ENCODE results near the gene PIF1.
A peak's percentile ranks its signal among the peaks of the same experiment; 100 is the strongest.

Gene PIF1

GRCh38 chr15:64847448-64847847 is 22.0 kb upstream of the PIF1 start:
- no peak for TF ChIP-seq CTCF (IDR thresholded peaks at IDR 0.05; ENCODE audit: borderline replicate concordance, insufficient read depth, low read depth, low read length)
- no peak overlapping the region for H3K4me3 ChIP-seq (ENCODE audit: low read depth, low read length)

- no peak for TF ChIP-seq CTCF (IDR thresholded peaks at IDR 0.05; ENCODE audit: borderline replicate concordance, insufficient read depth, low read depth, low read length)
- no peak overlapping the region for H3K4me3 ChIP-seq (ENCODE audit: low read depth, low read length)
Observed at GRCh38 chr15:64847016-64847415, 21.6 kb upstream of the PIF1 start.

- no peak overlapping the region for H3K4me3 ChIP-seq (ENCODE audit: low read depth, low read length)
- no peak for TF ChIP-seq CTCF (IDR thresholded peaks at IDR 0.05; ENCODE audit: borderline replicate concordance, insufficient read depth, low read depth, low read length)
Observed at GRCh38 chr15:64845831-64846595, 20.6 kb upstream of the PIF1 start.

- no peak for TF ChIP-seq CTCF (IDR thresholded peaks at IDR 0.05; ENCODE audit: borderline replicate concordance, insufficient read depth, low read depth, low read length)
- H3K4me3 ChIP-seq (ENCODE audit: low read depth, low read length), result peak overlapping the region; percentile 91
Observed at GRCh38 chr15:64845183-64845611, 19.8 kb upstream of the PIF1 start.

GRCh38 chr15:64844576-64845145 is 19.2 kb upstream of the PIF1 start:
- TF ChIP-seq CTCF (IDR thresholded peaks at IDR 0.05; ENCODE audit: borderline replicate concordance, insufficient read depth, low read depth, low read length), result no peak
- peak overlapping the region; percentile 91 for H3K4me3 ChIP-seq (ENCODE audit: low read depth, low read length)

GRCh38 chr15:64843991-64844390 is 18.5 kb upstream of the PIF1 start:
- TF ChIP-seq CTCF (IDR thresholded peaks at IDR 0.05; ENCODE audit: borderline replicate concordance, insufficient read depth, low read depth, low read length), result no peak
- H3K4me3 ChIP-seq (ENCODE audit: low read depth, low read length), result peak overlapping the region; percentile 91
